ENCODE data around the gene GOSR2. TPM values are rescaled to one million over a fixed set of nuclear protein-coding genes. Genes with fewer than 3 reads are reported as not detected.

GOSR2 gene
- total and polyA plus RNA-seq, 2 of the 13 experiments (the other 11 are each of a cell fraction or from before 2014, with no cell fraction given) = 61.5 to 63.9 TPM

DNA sequence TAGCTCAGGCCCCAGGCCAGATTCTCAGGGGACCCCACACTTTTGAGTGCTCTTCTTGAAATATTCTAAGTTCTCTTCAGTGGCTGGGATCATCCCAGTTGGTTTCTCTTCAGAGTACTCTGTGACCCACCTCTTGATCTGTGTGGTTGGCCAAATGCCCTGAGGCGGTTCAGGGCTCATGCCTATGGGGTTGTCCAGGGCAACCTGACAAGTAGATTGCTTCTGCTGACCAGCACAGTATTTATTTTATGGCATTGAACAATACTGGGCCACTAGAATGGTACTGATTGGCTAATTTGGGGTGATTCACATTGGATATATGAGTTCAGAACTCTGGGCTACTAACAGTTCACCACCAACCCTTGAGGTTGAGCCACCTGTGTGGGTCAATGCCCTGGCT, 7.4 kb upstream of the GOSR2 start:
- Histone ChIP-seq H3K9ac (ENCODE audit: insufficient read depth, low read depth, low read length) (no peak overlapping the region), H3K4me1 (ENCODE audit: insufficient read depth, low read length) (no peaks in the 10 kb centered on the region), H2AFZ (ENCODE audit: low read length) (no peak overlapping the region), H3K27me3 (ENCODE audit: control insufficient read depth in 1 of 2, insufficient read depth in 2 of 2, low read length in 2 of 2) (peaks cover 3 to 23% of the 10 kb centered on the region in 2 experiments; a peak in 4 of 5 replicates), H3K27ac (ENCODE audit: extremely low read length, insufficient read depth, low read length) (no peak overlapping the region), H3K36me3 (replicated peaks in 1 of 2; ENCODE audit: control insufficient read depth in 1 of 2, insufficient read depth in 2 of 2, low read length in 2 of 2) (no peaks in the 10 kb centered on the region), H3K4me2 (ENCODE audit: low read depth, low read length) (no peak overlapping the region), H3K79me2 (ENCODE audit: insufficient read depth, low read length) (no peaks in the 10 kb centered on the region), H3K4me3 (replicated peaks in 1 of 3; ENCODE audit: insufficient read depth in 1 of 3, low read depth in 2 of 3, low read length in 3 of 3) (no peak overlapping the region), H4K20me1 (ENCODE audit: insufficient read depth, low read length) (no peaks in the 10 kb centered on the region), H3K9me3 (ENCODE audit: low read length) (no peaks in the 10 kb centered on the region)
- intact Hi-C loops (cut with micrococcal nuclease; ENCODE audit: unreplicated experiment) (loop anchor here (2.0 kb wide), 1 partner anchor 71 kb away; no protein-coding TSS in a partner anchor), in situ Hi-C loops (cut with HindIII; ENCODE audit: extremely low pct_ligation_motif_present, low pct_unique_long_range_greater_than_20kb) (no loop called here)
- DNase-seq (ENCODE audit: low spot score) (no peak), ATAC-seq (no peak), FAIRE-seq (no peak)
- no TSS peak for BruUV-seq (replicated peaks)
- TF ChIP-seq ZNF713 (CRISPR knock-in tag; IDR thresholded peaks at IDR 0.05) (no peak), REPIN1 (CRISPR knock-in tag; IDR thresholded peaks at IDR 0.05; ENCODE audit: borderline replicate concordance, low read depth) (no peak), ZFP37 (CRISPR knock-in tag; IDR thresholded peaks at IDR 0.05; ENCODE audit: borderline replicate concordance) (no peak), ZNF670 (CRISPR knock-in tag; IDR thresholded peaks at IDR 0.05; ENCODE audit: borderline replicate concordance) (no peak), ZKSCAN5 (CRISPR knock-in tag; IDR thresholded peaks at IDR 0.05) (no peak), SRF (IDR thresholded peaks at IDR 0.05; ENCODE audit: low read depth, low read length) (no peak), MED1 (CRISPR knock-in tag; IDR thresholded peaks at IDR 0.05) (no peak), ZNF768 (CRISPR knock-in tag; IDR thresholded peaks at IDR 0.05) (no peak), ZNF720 (CRISPR knock-in tag; IDR thresholded peaks at IDR 0.05) (no peak), THYN1 (CRISPR knock-in tag; IDR thresholded peaks at IDR 0.05; ENCODE audit: borderline replicate concordance, low read depth) (no peak), REL (CRISPR knock-in tag; conservative IDR thresholded peaks at IDR 0.05) (no peak), SIN3B (IDR thresholded peaks at IDR 0.05; ENCODE audit: low read length) (no peak), MTA3 (CRISPR knock-in tag; IDR thresholded peaks at IDR 0.05) (no peak), TEAD3 (CRISPR knock-in tag; optimal IDR thresholded peaks at IDR 0.05; ENCODE audit: borderline replicate concordance) (no peak), KAT7 (CRISPR knock-in tag; IDR thresholded peaks at IDR 0.05; ENCODE audit: borderline replicate concordance) (no peak), ZNF432 (CRISPR knock-in tag; IDR thresholded peaks at IDR 0.05; ENCODE audit: borderline replicate concordance) (no peak)
- TF ChIP-seq, protein P1, sequence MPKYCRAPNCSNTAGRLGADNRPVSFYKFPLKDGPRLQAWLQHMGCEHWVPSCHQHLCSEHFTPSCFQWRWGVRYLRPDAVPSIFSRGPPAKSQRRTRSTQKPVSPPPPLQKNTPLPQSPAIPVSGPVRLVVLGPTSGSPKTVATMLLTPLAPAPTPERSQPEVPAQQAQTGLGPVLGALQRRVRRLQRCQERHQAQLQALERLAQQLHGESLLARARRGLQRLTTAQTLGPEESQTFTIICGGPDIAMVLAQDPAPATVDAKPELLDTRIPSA (CRISPR knock-in tag; IDR thresholded peaks at IDR 0.05; ENCODE audit: borderline replicate concordance) = no peak
- TF ChIP-seq, protein P2, sequence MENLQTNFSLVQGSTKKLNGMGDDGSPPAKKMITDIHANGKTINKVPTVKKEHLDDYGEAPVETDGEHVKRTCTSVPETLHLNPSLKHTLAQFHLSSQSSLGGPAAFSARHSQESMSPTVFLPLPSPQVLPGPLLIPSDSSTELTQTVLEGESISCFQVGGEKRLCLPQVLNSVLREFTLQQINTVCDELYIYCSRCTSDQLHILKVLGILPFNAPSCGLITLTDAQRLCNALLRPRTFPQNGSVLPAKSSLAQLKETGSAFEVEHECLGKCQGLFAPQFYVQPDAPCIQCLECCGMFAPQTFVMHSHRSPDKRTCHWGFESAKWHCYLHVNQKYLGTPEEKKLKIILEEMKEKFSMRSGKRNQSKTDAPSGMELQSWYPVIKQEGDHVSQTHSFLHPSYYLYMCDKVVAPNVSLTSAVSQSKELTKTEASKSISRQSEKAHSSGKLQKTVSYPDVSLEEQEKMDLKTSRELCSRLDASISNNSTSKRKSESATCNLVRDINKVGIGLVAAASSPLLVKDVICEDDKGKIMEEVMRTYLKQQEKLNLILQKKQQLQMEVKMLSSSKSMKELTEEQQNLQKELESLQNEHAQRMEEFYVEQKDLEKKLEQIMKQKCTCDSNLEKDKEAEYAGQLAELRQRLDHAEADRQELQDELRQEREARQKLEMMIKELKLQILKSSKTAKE (CRISPR knock-in tag; IDR thresholded peaks at IDR 0.05; ENCODE audit: borderline replicate concordance) = no peak
- TF ChIP-seq, protein P3, sequence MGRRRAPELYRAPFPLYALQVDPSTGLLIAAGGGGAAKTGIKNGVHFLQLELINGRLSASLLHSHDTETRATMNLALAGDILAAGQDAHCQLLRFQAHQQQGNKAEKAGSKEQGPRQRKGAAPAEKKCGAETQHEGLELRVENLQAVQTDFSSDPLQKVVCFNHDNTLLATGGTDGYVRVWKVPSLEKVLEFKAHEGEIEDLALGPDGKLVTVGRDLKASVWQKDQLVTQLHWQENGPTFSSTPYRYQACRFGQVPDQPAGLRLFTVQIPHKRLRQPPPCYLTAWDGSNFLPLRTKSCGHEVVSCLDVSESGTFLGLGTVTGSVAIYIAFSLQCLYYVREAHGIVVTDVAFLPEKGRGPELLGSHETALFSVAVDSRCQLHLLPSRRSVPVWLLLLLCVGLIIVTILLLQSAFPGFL (CRISPR knock-in tag; IDR thresholded peaks at IDR 0.05) = no peak
- TF ChIP-seq, protein P4, sequence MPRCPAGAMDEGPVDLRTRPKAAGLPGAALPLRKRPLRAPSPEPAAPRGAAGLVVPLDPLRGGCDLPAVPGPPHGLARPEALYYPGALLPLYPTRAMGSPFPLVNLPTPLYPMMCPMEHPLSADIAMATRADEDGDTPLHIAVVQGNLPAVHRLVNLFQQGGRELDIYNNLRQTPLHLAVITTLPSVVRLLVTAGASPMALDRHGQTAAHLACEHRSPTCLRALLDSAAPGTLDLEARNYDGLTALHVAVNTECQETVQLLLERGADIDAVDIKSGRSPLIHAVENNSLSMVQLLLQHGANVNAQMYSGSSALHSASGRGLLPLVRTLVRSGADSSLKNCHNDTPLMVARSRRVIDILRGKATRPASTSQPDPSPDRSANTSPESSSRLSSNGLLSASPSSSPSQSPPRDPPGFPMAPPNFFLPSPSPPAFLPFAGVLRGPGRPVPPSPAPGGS (CRISPR knock-in tag; IDR thresholded peaks at IDR 0.05) = no peak
- CTCF ChIA-PET (ENCODE audit: low intra/inter-chr PET ratio, low total read pairs) = no interaction called here
- 0% methylated on average over 1 of the region's 1 CpG for WGBS (ENCODE audit: low lambda C conversion rate)
- POLR2A ChIA-PET = no interaction called here

Data from HepG2 (cell line).